Fibroblast of villous mesenchyme (primary cell): ENCODE results near the gene HESX1. TPM values are rescaled to one million over a fixed set of nuclear protein-coding genes. Genes with fewer than 3 reads are reported as not detected.

Experiments
- DNase-seq: peaks from one replicate; pipeline ENCODE4 v3.0.0-alpha.2; 2010; ENCODE audit warnings: low read depth
- H3K4me3 ChIP-seq: 2 replicates; pipeline ENCODE4 v1.5.1; 2011; ENCODE audit warnings: low read depth, mild to moderate bottlenecking, low read length
- total RNA-seq: library from RNA; depleted of rRNA; stranded (reverse); fragments of >200 nt; gene quantifications from 2 replicates; pipeline ENCODE4 v1.2.3, GENCODE V29; 2012
- TF ChIP-seq, protein P1 (sequence below): IDR thresholded peaks from 2 replicates; pipeline ENCODE4 v1.5.1; 2012; ENCODE audit warnings: low read depth, mild to moderate bottlenecking, low read length; ENCODE audit not compliant: insufficient read depth

Gene HESX1
- total RNA-seq, 1 donor = not detected

DNA sequence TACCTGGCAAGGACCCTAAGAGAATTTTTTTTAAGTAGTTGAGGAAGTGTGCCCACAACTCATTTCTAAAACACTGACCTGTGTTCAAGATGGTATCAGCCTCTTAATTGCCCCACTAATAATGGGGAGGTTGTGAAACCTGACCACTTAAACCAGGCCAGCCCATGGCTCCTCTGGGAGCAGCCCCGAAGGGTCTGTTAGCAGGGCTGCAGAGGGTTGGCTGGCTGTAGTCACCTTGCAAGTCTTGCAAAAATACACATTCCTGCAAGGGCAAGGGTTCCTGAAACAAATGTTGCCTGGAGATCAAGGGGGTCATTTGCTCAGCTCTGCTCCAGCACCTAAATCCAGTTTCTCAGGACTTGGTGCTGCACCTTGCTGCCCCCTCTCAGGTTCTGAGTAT is 37.9 kb downstream of the HESX1 start:
- DNase-seq = no peak
- H3K4me3 ChIP-seq = no peak overlapping the region
- TF ChIP-seq, protein P1, sequence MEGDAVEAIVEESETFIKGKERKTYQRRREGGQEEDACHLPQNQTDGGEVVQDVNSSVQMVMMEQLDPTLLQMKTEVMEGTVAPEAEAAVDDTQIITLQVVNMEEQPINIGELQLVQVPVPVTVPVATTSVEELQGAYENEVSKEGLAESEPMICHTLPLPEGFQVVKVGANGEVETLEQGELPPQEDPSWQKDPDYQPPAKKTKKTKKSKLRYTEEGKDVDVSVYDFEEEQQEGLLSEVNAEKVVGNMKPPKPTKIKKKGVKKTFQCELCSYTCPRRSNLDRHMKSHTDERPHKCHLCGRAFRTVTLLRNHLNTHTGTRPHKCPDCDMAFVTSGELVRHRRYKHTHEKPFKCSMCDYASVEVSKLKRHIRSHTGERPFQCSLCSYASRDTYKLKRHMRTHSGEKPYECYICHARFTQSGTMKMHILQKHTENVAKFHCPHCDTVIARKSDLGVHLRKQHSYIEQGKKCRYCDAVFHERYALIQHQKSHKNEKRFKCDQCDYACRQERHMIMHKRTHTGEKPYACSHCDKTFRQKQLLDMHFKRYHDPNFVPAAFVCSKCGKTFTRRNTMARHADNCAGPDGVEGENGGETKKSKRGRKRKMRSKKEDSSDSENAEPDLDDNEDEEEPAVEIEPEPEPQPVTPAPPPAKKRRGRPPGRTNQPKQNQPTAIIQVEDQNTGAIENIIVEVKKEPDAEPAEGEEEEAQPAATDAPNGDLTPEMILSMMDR = no peak

DNA sequence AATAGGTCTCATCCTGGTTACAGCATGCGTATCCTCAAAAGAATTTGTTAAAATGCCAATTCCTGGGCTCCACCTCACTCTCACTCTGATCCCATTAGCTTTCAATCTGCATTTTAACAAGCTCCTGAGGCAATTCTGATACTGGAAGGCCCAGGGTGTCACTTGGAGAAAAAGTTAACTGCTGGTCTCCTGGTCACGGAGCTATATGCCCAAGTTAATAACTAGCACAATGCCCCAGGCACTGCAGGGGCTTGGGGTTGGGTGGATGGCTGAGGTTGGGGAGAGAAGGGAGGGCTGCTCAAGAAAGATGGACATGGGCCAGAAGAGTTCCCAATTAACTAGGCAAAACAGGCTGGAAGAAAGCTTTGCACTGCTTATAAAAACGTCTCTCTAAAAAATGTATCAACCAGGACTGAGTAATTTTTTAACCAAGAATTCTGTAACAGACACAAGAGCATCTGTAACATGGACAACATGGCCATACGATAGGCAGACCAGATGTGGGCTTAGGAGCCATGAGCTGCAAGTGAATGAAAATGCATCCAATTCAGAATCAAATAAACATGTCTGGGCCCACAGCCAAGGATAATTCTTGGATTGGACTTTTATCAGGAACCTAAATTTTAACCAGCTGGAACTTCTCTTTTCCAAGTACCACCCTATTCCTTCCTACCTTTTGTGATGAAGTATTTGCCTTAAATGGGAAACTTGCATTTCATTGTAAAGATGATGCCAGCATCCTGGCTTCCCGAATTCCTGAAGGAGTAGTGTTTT is 38.8 kb downstream of the HESX1 start:
- TF ChIP-seq, protein P1 = no peak
- no peak overlapping the region for H3K4me3 ChIP-seq
- DNase-seq = no peak

- no peak overlapping the region for H3K4me3 ChIP-seq
- peak; percentile 58 for DNase-seq
- TF ChIP-seq, protein P1 = no peak
Observed at GRCh38 chr3:57160076-57160764, 39.6 kb downstream of the HESX1 start.

DNA sequence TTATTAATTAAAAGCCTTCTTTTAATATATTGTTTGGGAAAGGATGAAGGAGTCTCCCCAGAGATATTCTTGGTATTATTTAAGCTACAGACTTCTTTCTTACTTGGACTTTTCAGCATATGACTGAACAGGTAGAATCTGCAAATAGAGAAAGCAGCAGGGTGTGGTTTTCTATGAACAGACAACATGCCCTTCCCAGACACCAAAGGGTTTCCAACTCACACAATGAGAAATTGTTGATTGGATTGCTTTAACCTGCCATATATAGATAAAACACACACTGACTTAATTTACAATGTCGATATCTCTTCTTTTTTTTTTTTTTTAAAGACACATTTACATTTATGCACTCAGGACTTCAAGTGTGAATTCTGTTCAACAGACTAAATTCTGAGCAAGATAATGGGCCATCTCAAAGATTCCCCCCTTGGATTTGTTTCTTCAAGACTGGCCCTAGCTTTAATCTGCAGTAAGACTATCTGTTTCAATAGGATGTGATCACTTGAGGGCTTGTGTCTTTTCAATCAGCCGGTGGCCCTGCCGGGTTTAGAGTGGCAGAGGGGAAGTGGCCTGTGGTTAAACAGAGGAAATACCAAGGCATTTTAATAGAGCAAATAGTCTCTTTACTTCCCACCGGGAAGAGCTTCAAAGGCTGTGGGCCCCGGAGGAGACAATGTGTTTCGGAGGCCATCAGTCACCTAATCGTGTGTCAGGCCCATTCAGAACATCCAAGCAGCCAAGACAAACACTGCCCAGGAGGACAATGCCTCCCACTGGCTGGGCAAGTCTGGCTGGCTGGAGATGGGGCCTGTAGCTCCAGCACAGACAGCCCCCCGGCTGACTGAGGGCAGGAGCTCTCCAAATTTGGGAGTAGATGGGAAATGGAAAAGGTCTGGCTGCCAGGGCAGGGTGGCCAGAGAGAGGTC is 40.7 kb downstream of the HESX1 start:
- no peak for DNase-seq
- H3K4me3 ChIP-seq = no peak overlapping the region
- TF ChIP-seq, protein P1 = no peak

DNA sequence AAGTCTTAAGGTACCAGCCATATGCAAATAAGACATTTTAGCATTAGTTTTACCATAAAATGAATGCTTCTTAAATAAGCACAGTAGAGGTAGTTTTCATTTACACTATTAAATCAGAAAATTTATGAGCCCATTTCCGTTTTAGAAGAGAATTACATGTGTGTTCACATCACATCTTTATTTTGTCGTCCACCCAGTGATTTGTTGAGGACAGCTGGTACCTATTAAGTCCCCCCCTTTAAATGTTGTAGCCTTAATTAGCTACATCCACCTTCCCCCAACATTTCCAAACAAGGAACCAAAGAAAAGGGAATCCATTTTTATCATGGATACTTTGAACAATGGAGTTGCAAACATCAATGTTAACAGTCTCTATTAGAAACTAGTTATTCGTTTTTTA is 41.5 kb downstream of the HESX1 start:
- TF ChIP-seq, protein P1 = no peak
- no peak for DNase-seq
- H3K4me3 ChIP-seq = no peak overlapping the region

DNA sequence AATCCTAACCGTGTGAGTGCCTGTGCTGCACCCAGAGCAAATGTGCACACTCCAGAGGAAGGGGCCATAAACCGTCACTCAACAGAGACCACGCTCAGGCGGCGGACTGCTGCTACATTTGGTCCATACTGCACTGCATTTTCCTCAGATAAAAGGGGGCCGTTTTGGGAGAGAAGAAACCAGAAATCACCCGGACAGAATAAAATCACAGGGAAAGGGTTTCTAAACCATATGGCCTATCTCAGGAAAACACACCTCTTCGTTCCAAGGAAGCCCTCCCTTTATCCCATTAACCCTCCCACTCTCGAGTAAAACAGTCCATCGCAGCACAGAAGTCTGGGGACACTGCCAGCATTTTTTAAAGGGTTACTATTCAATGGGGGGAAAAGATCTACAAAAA is 42.2 kb downstream of the HESX1 start:
- TF ChIP-seq, protein P1 = no peak
- no peak for DNase-seq
- no peak overlapping the region for H3K4me3 ChIP-seq
